ENCODE measurements around the gene RPUSD1.

The RPUSD1 gene

DNA sequence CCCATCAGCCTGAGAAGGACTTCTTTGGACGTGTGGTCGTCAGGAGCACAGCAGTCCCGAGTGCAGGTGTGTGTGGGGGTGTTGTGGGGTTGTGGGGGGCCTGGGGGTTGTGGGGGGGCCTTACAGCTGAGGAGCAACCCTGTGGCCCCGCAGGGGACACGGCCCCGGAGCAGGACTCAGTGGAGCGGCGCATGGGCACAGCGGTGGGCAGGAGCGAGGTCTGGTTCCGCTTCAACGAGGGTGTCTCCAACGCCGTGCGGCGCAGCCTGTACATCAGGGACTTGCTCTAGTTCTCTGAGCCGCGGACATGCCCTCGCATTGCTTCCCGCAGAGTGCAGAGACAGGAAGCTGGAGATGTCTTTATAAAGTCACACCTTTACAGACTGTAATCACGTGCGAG is 9.5 kb upstream of the RPUSD1 start:
- DNase-seq, result no peak

DNA sequence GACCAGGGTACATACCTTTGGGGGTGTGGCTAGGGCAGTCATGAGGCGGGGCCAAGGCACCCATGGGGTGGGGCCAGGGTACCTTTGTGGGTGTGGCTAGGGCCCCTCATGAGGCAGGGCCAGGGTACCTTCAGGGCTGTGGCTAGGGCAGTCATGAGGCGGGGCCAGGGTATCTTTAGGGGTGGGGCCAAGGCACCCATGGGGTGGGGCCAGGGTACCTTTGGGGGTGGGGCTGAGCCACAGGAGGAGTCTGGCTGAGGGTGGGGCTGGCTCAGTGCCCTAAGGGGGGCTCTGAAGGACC is 8.9 kb upstream of the RPUSD1 start:
- no peak for DNase-seq

DNA sequence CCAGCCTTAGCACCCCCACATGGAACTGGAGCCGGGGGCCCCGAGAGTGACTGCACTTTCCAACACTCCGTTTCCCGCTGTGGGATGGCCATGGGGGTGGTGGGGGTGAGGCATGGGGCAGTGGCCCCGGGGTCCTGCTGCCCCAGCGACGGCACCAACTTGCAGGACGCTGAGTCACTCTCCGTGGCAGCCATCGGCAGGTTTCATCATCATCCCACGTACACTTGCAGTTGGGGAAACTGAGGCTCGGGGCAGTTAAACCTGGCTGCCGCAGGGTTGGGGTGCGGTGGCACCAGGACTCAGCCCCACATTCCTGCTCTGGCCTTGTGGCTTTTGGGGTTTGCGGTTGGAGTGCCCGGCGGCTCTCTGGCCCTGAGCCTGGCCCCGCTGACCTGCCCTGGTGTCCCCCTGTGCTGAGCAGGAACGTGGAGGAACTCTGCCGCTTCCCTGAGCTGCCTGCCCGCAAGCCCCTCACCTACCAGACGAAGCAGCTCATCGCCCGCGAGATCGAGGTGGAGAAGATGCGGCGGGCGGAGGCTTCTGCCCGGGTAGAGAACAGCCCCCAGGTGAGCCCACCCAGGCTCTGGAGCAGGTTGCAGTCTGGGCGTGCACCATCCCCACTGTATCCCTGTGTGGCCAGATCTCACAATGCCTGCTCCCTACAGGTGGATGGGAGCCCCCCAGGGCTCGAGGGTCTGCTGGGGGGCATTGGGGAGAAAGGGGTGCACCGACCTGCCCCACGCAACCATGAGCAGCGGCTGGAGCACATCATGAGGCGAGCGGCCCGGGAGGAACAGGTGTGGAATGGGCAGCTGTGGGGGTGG is 8.3 kb upstream of the RPUSD1 start:
- DNase-seq, result no peak

- no peak for DNase-seq
Measured at GRCh38 chr16:795580-796229, 7.5 kb upstream of the RPUSD1 start.

DNA sequence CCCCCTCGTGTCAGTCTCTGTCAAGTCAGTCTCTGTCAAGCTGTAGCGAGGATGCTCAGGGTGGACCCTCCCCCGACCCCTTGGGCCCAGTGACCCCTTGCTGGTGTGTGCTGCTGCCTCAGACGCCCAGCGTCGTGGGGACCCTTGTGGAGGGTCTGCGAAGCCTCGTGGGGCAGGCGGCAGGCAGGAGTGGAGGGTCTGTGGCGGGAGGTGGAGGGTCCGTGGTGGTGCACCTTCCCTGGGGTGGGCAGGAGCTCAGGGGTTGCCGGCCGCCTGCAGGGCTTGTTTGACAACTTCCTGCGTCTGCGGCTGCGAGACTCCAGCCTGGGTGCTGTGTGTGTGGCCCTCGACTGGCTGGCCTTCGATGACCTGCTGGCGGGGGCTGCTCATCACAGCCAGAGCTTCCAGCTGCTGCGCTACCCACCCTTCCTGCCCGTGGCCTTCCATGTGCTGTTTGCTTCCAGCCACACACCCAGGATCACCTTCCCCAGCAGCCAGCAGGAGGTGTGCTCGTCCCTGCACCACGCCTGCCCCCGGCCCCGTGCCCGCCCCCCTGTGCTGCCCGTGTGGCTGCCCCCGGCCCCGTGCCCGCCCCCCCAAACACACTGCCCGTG is 6.8 kb upstream of the RPUSD1 start:
- no peak for DNase-seq

DNA sequence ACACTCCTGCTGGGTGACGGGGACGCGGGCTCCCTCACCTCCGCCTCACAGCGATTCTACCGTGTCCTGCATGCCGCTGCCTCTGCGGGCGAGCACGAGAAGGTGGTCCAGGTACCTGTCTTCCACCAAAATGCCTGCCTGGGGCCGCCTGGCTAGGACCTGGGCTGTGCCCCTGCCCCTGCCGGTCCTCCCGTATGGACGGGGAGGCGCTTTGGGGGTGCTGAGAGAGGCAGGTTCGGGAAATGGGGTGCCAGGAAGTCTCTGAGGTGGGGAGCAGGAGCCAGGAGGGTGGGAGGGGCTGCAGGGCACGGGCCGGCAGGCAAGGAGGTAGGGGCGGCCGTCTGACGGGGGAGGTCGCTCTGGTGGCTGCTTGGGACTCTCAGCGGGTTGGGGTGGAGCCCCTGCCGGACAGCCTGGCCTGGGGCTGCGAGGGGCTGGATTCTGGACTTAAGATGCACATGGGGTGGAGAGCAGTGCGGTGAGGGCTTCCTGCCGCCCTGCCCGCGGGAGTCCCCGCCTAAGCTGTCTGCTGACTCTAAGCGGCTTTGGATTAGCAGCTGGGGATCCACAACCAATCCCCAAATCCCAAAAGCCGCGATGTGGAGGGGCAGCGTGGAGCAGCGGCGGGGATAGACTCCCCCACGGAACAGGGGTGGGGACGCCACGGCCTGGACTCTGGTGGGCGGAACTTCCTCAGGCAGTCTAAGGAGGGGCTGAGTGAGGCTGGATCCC is 6.1 kb upstream of the RPUSD1 start:
- DNase-seq, result no peak

DNA sequence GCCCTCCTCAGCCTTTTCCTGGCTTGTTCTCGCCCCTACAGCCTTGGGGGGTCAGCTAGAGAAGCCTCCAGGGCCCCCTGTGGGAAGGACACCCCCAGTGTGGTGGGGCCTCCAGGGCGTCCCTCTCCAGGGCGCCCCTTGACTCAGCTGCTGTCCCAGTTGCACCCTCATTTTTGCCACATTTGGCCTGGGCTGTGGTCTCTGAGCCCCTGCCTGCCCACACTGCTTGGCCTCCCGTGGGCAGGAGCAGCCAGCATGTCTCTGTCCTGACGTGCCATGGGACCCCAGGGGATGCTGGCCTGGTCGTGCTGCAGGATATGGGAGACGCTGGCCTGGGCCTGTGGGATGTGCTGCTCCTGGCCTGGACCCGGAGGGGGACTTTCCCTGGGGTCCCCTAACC is 5.2 kb upstream of the RPUSD1 start:
- no peak for DNase-seq

DNA sequence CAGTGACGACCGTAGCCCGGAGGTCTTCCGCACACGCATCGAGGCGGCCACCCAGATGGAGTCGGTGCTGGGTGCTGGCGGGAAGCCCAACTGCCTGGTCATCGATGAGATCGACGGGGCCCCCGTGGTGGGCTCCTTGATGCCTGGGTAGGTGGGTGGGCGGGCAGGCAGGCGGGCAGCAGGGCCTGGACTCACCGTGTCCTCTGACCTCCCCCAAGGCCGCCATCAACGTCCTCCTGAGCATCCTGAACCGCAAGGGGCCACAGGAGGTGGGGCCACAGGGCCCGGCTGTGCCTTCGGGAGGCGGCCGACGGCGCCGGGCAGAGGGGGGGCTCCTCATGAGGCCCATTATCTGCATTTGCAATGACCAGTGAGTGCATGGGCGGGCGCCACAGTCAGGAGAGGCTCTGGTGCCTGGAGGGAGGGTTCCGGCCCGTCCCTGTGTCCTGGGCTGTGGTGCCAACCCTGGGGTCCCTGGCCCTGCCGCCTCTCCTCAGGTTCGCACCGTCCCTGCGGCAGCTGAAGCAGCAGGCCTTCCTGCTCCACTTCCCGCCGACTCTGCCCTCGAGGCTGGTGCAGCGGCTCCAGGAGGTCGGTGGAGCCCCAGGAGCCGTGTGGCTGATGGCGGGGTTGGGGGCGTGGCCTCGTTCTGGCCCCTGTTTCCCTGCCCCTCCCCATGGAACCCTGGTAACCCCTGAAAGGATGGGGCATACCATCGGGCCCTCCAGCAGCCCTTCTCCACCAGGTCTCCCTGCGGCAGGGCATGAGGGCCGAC is 4.2 kb upstream of the RPUSD1 start:
- no peak for DNase-seq

DNA sequence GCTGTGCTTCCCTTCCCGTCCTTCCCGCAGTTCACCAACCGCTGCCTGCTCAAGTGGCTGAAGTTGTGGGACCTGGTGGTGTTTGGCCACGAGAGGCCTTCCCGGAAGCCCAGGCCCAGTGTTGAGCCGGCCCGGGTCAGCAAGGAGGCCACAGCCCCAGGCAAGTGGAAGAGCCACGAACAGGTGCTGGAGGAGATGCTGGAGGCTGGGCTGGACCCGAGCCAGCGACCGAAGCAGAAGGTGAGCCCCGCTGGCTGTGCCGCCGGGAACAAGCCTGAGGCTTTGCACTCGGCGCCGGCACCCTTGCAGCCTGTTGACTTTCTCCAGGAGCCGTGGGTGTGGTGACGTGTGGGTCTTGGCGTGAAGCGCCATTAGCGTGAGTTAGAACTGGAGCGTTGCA is 3.0 kb upstream of the RPUSD1 start:
- DNase-seq, result no peak

DNA sequence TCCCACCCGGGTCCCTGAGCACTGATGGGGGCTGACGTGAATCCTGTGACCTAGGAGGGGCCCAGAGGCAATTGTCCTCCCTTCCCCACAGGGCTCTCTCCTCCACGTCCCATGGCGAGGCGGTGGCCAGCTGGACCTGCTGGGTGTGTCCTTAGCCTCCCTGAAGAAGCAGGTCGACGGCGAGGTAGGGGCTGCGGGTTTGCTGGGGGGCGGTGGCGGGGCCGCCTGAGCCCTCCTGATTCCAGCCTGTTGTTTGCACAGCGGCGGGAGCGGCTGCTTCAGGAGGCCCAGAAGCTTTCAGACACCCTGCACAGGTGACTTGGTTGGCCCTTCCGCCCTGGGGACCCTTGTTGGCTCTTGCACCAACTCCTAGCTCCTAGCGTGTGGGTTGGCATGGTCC is 1.9 kb upstream of the RPUSD1 start:
- DNase-seq, result no peak

GRCh38 chr16:789191-789850 is 1.1 kb upstream of the RPUSD1 start:
- no peak for DNase-seq

- DNase-seq, result peak; percentile 95
Measured at GRCh38 chr16:788399-789126, 382 bp upstream of the RPUSD1 start, which contains the start of gene CHTF18. Gene CHTF18, plus strand, starts transcription at chr16:788620. Its CDS starts 65 bp downstream, at chr16:788685.

GRCh38 chr16:787321-787966 is 737 bp downstream of the RPUSD1 start:
- no peak for DNase-seq

DNA sequence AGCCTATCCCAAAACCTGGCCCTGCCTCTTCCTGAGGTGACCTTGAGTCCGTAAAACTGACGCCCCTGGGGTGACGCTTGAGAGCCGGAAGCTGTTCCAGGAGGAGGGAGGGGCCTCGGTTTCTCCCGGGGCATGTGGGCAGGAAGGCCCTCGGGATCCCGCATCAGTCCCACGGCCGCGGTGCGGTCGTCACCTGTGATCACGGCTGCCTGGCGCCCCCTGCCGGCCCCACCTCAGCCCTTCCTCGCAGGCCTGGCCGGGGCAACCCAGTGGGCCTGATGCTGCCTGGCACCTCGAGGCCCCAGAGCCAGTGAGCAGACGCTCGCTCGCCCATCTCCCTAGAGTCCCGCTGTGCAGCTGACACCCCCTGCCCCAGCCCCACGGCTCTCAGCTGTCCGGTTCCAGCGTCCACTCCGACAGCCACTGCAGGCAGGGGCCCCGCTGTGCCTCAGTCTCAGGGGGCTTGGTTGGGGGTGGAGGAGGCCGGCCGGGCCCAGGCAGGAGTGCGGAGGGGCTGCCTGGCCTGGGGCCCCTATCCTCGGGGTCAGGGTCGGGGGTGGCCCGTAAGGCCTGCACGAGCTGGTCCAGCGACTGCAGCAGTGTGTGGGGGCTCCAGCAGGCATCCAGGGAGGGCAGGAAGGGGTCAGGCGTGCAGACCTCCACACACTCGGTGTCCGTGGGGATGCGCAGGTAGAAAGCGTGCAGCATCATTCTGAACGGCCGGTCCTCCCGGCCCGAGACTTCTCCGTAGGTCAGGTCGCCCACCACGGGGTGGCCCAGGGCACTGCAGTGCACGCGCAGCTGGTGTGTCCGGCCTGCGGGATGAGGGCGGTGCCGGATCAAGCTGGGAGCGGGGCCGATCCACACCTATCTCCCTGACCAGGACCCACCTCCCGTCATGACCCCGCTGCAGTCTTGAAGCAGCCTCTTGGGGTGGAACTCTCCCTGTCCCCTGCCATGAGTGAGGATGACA is 2.3 kb downstream of the RPUSD1 start:
- peak; percentile 81 for DNase-seq

DNA sequence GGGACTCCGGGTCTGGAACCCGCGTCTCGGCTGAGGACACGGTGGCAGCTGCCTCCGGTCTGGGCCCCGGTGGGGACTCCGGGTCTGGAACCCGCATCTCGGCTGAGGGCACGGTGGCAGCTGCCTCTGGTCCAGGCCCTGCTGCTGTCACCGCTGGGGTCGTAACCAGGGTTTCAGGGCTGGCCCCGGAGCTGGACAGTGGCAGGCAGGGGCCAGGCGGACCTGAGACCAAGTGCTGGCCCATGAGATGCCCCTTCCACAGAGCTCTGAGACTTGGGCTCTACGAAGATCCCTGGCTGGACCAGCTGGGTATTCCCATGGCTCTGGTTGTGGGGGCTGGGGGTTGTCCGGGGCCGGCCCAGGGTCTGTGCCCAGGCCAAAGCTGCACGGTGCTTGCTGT is 3.8 kb downstream of the RPUSD1 start:
- DNase-seq, result no peak

DNA sequence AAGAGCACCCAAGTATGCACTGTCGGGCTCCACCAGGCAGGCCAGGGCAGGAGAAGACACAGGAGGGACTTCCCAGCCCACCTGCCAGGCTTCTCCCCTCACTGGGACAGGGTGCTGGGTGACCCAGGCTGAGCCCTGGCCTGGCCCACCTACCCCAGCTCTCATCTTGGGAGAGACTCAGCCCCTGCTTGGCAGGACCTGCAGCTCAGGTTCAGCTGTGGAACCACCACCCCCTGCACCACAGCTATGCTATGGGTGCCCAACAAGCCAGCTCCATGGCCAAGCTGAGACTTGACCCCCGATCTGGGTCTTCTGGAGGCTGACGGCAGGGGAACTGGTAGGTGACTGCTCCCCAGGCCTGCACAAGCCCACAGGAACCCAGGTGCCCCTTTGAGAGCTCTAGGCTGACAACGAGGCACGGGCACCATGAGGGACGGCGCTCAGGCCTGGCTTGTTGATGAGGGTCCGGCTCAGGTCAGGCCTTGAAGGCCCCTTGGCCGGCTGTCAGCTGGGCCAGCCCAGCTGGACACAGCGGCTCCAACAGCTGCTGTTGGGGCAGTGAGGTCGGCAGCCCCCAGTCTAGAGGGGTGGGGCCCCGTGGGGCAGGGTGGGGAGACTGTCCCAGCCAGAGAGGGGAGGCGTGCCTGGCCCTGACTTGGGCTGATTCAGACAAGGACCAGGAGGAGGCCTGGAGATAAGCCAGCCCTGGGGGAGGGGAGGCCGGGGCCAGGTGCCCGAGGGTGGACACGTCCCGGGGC is 4.6 kb downstream of the RPUSD1 start:
- no peak for DNase-seq

- no peak for DNase-seq
Measured at GRCh38 chr16:782766-783403, 5.3 kb downstream of the RPUSD1 start.

GRCh38 chr16:782258-782657 is 5.9 kb downstream of the RPUSD1 start:
- no peak for DNase-seq

All from CD4-positive, alpha-beta T cell treated with Interleukin-6 for 4 hours (primary cell).